HepG2 (cell line): Measurements from ENCODE around the gene NOL8. TPM values are rescaled to one million over a fixed set of nuclear protein-coding genes. Genes with fewer than 3 reads are reported as not detected.

Source experiments
- ADNP ChIP-seq: sonication (generic); formaldehyde crosslinking; IDR thresholded peaks from 2 replicates; pipeline ENCODE4 v1.4.0; 2020; ENCODE audit warnings: missing genetic modification reagents
- CBFB ChIP-seq: sonication (generic); formaldehyde crosslinking; IDR thresholded peaks from 2 replicates; pipeline ENCODE4 v1.4.0; 2020; ENCODE audit warnings: missing genetic modification reagents
- CBX5 ChIP-seq: sonication (generic); formaldehyde crosslinking; IDR thresholded peaks from 2 replicates; pipeline ENCODE4 v1.4.0; 2020; ENCODE audit warnings: missing genetic modification reagents, borderline replicate concordance
- ELF1 ChIP-seq: sonication (generic); formaldehyde crosslinking; IDR thresholded peaks from 2 replicates; pipeline ENCODE4 v1.4.0; 2020; ENCODE audit warnings: missing genetic modification reagents
- FOXP1 ChIP-seq, 2 experiments: fragments of 450-650 bp in 1 of 2; IDR thresholded peaks; 2 replicates each; pipeline ENCODE4 v1.6.1; 2017 to 2018; ENCODE audit warnings: antibody characterized with exemption in 1 of 2
- GTF2F1 ChIP-seq: fragments of 150-350 bp; IDR thresholded peaks from 2 replicates; pipeline ENCODE4 v1.6.1; 2014; ENCODE audit warnings: low read length
- HMG20A ChIP-seq: IDR thresholded peaks from 2 replicates; pipeline ENCODE4 v1.6.1; 2016; ENCODE audit warnings: borderline replicate concordance
- HMG20B ChIP-seq: conservative IDR thresholded peaks from 2 replicates; pipeline ENCODE4 v1.6.1; 2016; ENCODE audit warnings: missing genetic modification reagents, missing compliant biosample characterization
- HNF4A ChIP-seq: sonication (generic); formaldehyde crosslinking; IDR thresholded peaks from 2 replicates; pipeline ENCODE4 v1.4.0; 2020; ENCODE audit warnings: missing genetic modification reagents
- HNRNPLL ChIP-seq: fragments of 200-400 bp; formaldehyde crosslinking; IDR thresholded peaks from 2 replicates; pipeline ENCODE4 v1.6.1; 2017; ENCODE audit warnings: mild to moderate bottlenecking, low read depth, low read length; ENCODE audit not compliant: poor library complexity, severe bottlenecking
- KAT2B ChIP-seq: fragments of 150-350 bp; IDR thresholded peaks from 2 replicates; pipeline ENCODE4 v1.6.1; 2014; ENCODE audit warnings: low read depth, low read length, borderline replicate concordance
- POLR2A ChIP-seq, 2 experiments: IDR thresholded peaks; 2 replicates each; pipeline ENCODE4 v1.6.1; 2011; ENCODE audit warnings: low read depth in 2 of 2, low read length in 2 of 2, mild to moderate bottlenecking in 1 of 2, moderate library complexity in 1 of 2; ENCODE audit not compliant: insufficient read depth in 1 of 2
- RFXAP ChIP-seq: sonication (generic); formaldehyde crosslinking; IDR thresholded peaks from 2 replicates; pipeline ENCODE4 v1.4.0; 2020; ENCODE audit warnings: missing genetic modification reagents, borderline replicate concordance
- SNRNP70 ChIP-seq: fragments of 200-400 bp; formaldehyde crosslinking; IDR thresholded peaks from 2 replicates; pipeline ENCODE4 v1.6.1; 2017; ENCODE audit warnings: mild to moderate bottlenecking, low read depth, low read length, moderate library complexity
- ZFP36 ChIP-seq: fragments of 150-350 bp; IDR thresholded peaks from 2 replicates; pipeline ENCODE4 v1.6.1; 2018; ENCODE audit warnings: borderline replicate concordance, low read length, low read depth; ENCODE audit not compliant: partially characterized antibody
- ZNF296 ChIP-seq: sonication (generic); formaldehyde crosslinking; conservative IDR thresholded peaks from 2 replicates; pipeline ENCODE4 v1.5.0; 2020; ENCODE audit warnings: mild to moderate bottlenecking, missing genetic modification reagents
- polyA plus RNA-seq, 8 experiments: library from polyadenylated mRNA; depleted of rRNA in 3 of 8; stranded (reverse) in 7 of 8; unstranded in 1 of 8; fragments of >200 nt; fragmentation: Illumina TruSeq in 4 of 8; extraction: Trizol in 4 of 8; gene quantifications; 2 replicates each; pipeline versions ENCODE4 v1.2.1 to v1.2.3, GENCODE V29; 2011 to 2016; ENCODE audit warnings: low read depth in 4 of 8, missing spikeins in 1 of 8, mixed read lengths in 1 of 8; ENCODE audit not compliant: insufficient read depth in 1 of 8
- total RNA-seq, 5 experiments: library from RNA; depleted of rRNA; stranded (reverse); fragments of >200 nt; fragmentation: Illumina TruSeq; extraction: Trizol; gene quantifications; 2 replicates each; pipeline ENCODE4 v1.2.3, GENCODE V29; 2016; ENCODE audit warnings: low read depth in 1 of 5
- TF ChIP-seq, protein P1 (sequence below): sonication (generic); formaldehyde crosslinking; IDR thresholded peaks from 2 replicates; pipeline ENCODE4 v1.4.0; 2020; ENCODE audit warnings: mild to moderate bottlenecking, missing genetic modification reagents
- TF ChIP-seq, protein P2 (sequence below): sonication (generic); formaldehyde crosslinking; conservative IDR thresholded peaks from 2 replicates; pipeline ENCODE4 v1.8.0; 2022; ENCODE audit warnings: missing genetic modification reagents
- TF ChIP-seq, protein P3 (sequence below): IDR thresholded peaks from 2 replicates; pipeline ENCODE4 v1.6.1; 2018; ENCODE audit warnings: missing genetic modification reagents
- TF ChIP-seq, protein P4 (sequence below): sonication (generic); formaldehyde crosslinking; IDR thresholded peaks from 2 replicates; pipeline ENCODE4 v1.4.0; 2020; ENCODE audit warnings: mild to moderate bottlenecking, missing genetic modification reagents

Gene NOL8
- total and polyA plus RNA-seq, 2 of the 13 experiments (the other 11 are each of a cell fraction or from before 2014, with no cell fraction given): 12.8 to 36.3 TPM

DNA sequence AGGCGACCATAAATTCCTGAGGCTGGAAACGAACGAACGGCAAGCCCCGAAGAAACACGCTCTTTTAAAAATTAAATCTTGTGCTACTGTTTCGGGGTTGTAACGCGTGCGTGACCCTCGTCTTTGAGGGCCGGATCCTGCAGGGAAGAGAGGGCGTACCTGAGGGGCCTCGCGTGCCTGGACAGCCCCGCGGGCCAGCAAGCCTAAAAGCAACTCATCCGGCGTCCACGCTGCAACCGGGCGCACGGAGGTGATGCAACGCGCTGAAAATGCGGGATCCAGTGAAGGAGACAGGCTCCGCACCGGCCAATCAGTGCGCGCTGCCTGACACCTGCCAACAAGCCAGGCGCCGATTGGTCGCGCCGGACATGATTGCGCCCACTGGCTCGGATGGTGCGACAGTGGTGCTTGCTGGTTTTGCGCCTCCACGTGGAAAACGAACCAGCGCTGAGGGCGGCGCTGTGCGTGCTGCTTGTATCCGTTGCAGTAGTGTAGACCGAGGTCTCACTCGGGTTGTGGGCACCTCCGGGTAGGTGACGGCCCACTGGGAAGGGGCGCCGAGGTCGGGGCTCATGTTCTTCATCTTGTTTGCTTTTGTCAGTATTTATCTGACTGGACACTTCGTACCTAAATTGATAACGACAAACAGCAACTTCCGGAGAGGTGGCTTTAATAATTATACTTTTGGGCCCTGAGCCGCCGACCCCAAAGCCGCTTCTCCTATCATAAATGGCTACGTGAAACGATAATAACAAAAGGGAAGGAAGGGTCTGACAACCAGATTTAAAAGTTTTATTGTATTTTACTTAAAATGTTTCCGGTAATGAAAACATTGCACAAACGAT, 31.5 kb downstream of the NOL8 start, which contains the start of gene IARS1 (continued):
- peak; percentile 94; the same call in 1 of the 2 replicates for TF ChIP-seq CBX5 (CRISPR knock-in tag)
- peak; percentile 90 for TF ChIP-seq HNRNPLL
- peak; percentile 44; the same call in 1 of the 2 replicates for TF ChIP-seq HNF4A
- TF ChIP-seq HMG20A: peak; percentile 47; the same call in 1 of the 2 replicates
- no peak for TF ChIP-seq ADNP (CRISPR knock-in tag)
- peak; percentile 87 for TF ChIP-seq CBFB (CRISPR knock-in tag)
- TF ChIP-seq ZNF296: no peak
- no peak for TF ChIP-seq ZFP36
- no peak for TF ChIP-seq SNRNP70
- TF ChIP-seq, protein P1, sequence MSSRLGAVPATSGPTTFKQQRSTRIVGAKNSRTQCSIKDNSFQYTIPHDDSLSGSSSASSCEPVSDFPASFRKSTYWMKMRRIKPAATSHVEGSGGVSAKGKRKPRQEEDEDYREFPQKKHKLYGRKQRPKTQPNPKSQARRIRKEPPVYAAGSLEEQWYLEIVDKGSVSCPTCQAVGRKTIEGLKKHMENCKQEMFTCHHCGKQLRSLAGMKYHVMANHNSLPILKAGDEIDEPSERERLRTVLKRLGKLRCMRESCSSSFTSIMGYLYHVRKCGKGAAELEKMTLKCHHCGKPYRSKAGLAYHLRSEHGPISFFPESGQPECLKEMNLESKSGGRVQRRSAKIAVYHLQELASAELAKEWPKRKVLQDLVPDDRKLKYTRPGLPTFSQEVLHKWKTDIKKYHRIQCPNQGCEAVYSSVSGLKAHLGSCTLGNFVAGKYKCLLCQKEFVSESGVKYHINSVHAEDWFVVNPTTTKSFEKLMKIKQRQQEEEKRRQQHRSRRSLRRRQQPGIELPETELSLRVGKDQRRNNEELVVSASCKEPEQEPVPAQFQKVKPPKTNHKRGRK (CRISPR knock-in tag): no peak; the same call in 1 of the 2 replicates
- TF ChIP-seq KAT2B: no peak
- TF ChIP-seq FOXP1 (IDR thresholded peaks at IDR 0.05): no peak
- 0 out of 2 replicates have a peak, but pooled peaks have one; percentile 15 for TF ChIP-seq FOXP1 (CRISPR knock-in tag; IDR thresholded peaks at IDR 0.05)
- TF ChIP-seq POLR2A (IDR thresholded peaks at IDR 0.05; ENCODE audit: insufficient read depth in 1 of 2, low read depth in 2 of 2, low read length in 2 of 2): peak; percentile 95 to 97
- no peak for TF ChIP-seq GTF2F1
- TF ChIP-seq, protein P2, sequence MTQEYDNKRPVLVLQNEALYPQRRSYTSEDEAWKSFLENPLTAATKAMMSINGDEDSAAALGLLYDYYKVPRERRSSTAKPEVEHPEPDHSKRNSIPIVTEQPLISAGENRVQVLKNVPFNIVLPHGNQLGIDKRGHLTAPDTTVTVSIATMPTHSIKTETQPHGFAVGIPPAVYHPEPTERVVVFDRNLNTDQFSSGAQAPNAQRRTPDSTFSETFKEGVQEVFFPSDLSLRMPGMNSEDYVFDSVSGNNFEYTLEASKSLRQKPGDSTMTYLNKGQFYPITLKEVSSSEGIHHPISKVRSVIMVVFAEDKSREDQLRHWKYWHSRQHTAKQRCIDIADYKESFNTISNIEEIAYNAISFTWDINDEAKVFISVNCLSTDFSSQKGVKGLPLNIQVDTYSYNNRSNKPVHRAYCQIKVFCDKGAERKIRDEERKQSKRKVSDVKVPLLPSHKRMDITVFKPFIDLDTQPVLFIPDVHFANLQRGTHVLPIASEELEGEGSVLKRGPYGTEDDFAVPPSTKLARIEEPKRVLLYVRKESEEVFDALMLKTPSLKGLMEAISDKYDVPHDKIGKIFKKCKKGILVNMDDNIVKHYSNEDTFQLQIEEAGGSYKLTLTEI (CRISPR knock-in tag): no peak
- 0 out of 2 replicates have a peak, but pooled peaks have one; percentile 13 for TF ChIP-seq HMG20B
- TF ChIP-seq, protein P3, sequence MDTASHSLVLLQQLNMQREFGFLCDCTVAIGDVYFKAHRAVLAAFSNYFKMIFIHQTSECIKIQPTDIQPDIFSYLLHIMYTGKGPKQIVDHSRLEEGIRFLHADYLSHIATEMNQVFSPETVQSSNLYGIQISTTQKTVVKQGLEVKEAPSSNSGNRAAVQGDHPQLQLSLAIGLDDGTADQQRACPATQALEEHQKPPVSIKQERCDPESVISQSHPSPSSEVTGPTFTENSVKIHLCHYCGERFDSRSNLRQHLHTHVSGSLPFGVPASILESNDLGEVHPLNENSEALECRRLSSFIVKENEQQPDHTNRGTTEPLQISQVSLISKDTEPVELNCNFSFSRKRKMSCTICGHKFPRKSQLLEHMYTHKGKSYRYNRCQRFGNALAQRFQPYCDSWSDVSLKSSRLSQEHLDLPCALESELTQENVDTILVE (CRISPR knock-in tag): peak; percentile 86
- peak; percentile 71; the same call in 1 of the 2 replicates for TF ChIP-seq ELF1 (CRISPR knock-in tag)
- TF ChIP-seq, protein P4, sequence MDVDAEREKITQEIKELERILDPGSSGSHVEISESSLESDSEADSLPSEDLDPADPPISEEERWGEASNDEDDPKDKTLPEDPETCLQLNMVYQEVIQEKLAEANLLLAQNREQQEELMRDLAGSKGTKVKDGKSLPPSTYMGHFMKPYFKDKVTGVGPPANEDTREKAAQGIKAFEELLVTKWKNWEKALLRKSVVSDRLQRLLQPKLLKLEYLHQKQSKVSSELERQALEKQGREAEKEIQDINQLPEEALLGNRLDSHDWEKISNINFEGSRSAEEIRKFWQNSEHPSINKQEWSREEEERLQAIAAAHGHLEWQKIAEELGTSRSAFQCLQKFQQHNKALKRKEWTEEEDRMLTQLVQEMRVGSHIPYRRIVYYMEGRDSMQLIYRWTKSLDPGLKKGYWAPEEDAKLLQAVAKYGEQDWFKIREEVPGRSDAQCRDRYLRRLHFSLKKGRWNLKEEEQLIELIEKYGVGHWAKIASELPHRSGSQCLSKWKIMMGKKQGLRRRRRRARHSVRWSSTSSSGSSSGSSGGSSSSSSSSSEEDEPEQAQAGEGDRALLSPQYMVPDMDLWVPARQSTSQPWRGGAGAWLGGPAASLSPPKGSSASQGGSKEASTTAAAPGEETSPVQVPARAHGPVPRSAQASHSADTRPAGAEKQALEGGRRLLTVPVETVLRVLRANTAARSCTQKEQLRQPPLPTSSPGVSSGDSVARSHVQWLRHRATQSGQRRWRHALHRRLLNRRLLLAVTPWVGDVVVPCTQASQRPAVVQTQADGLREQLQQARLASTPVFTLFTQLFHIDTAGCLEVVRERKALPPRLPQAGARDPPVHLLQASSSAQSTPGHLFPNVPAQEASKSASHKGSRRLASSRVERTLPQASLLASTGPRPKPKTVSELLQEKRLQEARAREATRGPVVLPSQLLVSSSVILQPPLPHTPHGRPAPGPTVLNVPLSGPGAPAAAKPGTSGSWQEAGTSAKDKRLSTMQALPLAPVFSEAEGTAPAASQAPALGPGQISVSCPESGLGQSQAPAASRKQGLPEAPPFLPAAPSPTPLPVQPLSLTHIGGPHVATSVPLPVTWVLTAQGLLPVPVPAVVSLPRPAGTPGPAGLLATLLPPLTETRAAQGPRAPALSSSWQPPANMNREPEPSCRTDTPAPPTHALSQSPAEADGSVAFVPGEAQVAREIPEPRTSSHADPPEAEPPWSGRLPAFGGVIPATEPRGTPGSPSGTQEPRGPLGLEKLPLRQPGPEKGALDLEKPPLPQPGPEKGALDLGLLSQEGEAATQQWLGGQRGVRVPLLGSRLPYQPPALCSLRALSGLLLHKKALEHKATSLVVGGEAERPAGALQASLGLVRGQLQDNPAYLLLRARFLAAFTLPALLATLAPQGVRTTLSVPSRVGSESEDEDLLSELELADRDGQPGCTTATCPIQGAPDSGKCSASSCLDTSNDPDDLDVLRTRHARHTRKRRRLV (CRISPR knock-in tag): 0 out of 2 replicates have a peak, but pooled peaks have one; percentile 33
- peak; percentile 93 for TF ChIP-seq RFXAP (CRISPR knock-in tag)
